Measurements from ENCODE around the gene LMNTD1.

DNA sequence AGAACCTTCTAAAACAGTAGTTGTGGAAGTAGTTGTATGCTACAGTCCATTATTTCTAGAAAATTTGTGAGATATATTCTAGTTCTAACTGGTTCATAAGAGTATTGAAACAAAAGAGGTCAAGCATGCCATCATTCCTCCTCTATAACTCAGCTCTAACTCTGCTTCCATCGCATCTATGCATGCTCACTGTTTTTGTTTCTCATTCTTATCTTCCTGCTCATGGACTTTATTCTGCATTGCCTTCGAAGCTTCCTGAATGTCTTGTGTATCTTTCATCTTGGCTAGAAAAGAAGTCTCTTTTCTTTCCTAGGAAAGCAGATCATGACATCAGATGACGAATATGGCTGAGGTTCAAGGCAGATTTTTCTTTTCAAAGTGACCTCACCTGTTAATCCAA lies 402 bp downstream of the LMNTD1 start:
- TF ChIP-seq, protein P1, sequence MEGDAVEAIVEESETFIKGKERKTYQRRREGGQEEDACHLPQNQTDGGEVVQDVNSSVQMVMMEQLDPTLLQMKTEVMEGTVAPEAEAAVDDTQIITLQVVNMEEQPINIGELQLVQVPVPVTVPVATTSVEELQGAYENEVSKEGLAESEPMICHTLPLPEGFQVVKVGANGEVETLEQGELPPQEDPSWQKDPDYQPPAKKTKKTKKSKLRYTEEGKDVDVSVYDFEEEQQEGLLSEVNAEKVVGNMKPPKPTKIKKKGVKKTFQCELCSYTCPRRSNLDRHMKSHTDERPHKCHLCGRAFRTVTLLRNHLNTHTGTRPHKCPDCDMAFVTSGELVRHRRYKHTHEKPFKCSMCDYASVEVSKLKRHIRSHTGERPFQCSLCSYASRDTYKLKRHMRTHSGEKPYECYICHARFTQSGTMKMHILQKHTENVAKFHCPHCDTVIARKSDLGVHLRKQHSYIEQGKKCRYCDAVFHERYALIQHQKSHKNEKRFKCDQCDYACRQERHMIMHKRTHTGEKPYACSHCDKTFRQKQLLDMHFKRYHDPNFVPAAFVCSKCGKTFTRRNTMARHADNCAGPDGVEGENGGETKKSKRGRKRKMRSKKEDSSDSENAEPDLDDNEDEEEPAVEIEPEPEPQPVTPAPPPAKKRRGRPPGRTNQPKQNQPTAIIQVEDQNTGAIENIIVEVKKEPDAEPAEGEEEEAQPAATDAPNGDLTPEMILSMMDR (conservative IDR thresholded peaks at IDR 0.05): no peak
- TF ChIP-seq ZFX (IDR thresholded peaks at IDR 0.05): no peak

All from C4-2B (cell line).